ENCODE measurements around the gene COL13A1.

DNA sequence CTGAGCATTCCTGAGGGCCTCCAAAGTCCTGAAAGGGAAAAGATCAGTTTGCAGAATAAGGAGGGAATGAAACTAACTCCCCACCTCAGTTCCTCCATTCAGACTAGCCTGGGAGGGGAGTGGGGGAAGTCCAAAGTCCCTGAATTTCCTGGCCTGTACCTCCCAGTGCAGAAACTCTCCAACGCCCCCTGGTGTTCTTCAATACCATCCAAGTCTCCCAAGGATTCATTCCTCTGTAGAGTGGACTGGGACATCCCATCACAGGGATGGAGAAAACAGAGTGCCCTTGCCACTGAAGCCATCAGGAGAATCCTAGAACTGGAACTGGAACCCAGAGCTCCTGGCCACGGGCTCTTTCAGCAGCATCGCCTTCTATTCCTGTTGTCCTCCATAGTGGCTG lies 1.6 kb upstream of the COL13A1 start:
- TF ChIP-seq, protein P1, sequence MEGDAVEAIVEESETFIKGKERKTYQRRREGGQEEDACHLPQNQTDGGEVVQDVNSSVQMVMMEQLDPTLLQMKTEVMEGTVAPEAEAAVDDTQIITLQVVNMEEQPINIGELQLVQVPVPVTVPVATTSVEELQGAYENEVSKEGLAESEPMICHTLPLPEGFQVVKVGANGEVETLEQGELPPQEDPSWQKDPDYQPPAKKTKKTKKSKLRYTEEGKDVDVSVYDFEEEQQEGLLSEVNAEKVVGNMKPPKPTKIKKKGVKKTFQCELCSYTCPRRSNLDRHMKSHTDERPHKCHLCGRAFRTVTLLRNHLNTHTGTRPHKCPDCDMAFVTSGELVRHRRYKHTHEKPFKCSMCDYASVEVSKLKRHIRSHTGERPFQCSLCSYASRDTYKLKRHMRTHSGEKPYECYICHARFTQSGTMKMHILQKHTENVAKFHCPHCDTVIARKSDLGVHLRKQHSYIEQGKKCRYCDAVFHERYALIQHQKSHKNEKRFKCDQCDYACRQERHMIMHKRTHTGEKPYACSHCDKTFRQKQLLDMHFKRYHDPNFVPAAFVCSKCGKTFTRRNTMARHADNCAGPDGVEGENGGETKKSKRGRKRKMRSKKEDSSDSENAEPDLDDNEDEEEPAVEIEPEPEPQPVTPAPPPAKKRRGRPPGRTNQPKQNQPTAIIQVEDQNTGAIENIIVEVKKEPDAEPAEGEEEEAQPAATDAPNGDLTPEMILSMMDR (IDR thresholded peaks at IDR 0.05; ENCODE audit: low read depth, low read length) = peak; percentile 87
- TF ChIP-seq POLR2A (IDR thresholded peaks at IDR 0.05; ENCODE audit: extremely low read depth, insufficient read length) = no peak
- no peak for TF ChIP-seq MYC (IDR thresholded peaks at IDR 0.05; ENCODE audit: low read depth, low read length)
